HCT116 (cell line): ENCODE data around the gene CAP2.
"Not testable (repeated sequence)": the region's sequence is repeated elsewhere in the genome, so short reads cannot be mapped to it uniquely, and the experiment has no call there.

Experiments used
- CTCF ChIP-seq, 3 experiments: fragments of 200-600 bp in 1 of 3; sonication (generic) in 1 of 3; IDR thresholded peaks in 2 of 3; conservative IDR thresholded peaks in 1 of 3; 2 replicates each; pipeline ENCODE4 v1.5.1; 2012 to 2017; ENCODE audit warnings: low read depth in 2 of 3, low read length in 2 of 3, antibody characterized with exemption in 1 of 3, borderline replicate concordance in 1 of 3, control low read depth in 1 of 3, mild to moderate bottlenecking in 1 of 3, mixed read lengths in 1 of 3, mixed run types in 1 of 3, moderate library complexity in 1 of 3; ENCODE audit not compliant: insufficient read depth in 1 of 3
- EZH2 ChIP-seq: fragments of 200-600 bp; sonication (generic); IDR thresholded peaks from 2 replicates; pipeline ENCODE4 v1.6.1; 2017; ENCODE audit warnings: antibody characterized with exemption, mixed run types
- EZH2phosphoT487 ChIP-seq: fragments of 200-600 bp; IDR thresholded peaks from 2 replicates; pipeline ENCODE4 v1.6.1; 2018; ENCODE audit warnings: antibody characterized with exemption, borderline replicate concordance
- MAX ChIP-seq: IDR thresholded peaks from 2 replicates; pipeline ENCODE4 v1.6.1; 2012
- POLR2A ChIP-seq: IDR thresholded peaks from 2 replicates; pipeline ENCODE4 v1.7.0; 2011; ENCODE audit warnings: borderline replicate concordance; ENCODE audit not compliant: insufficient read depth, insufficient read length; ENCODE audit errors: extremely low read depth
- POLR2AphosphoS5 ChIP-seq: IDR thresholded peaks from 2 replicates; pipeline ENCODE4 v1.6.1; 2011; ENCODE audit warnings: mild to moderate bottlenecking, low read depth, low read length, moderate library complexity
- RAD21 ChIP-seq: IDR thresholded peaks from 2 replicates; pipeline ENCODE4 v1.6.1; 2012; ENCODE audit warnings: low read depth, mild to moderate bottlenecking
- TCF7L2 ChIP-seq: IDR thresholded peaks from 2 replicates; pipeline ENCODE4 v1.7.0; 2011; ENCODE audit warnings: borderline replicate concordance, inconsistent platforms; ENCODE audit not compliant: insufficient read depth, insufficient read length; ENCODE audit errors: extremely low read depth
- TF ChIP-seq, protein P1 (sequence below): IDR thresholded peaks from 2 replicates; pipeline ENCODE4 v1.6.1; 2012

- not testable (repeated sequence) for TF ChIP-seq POLR2A; CTCF (IDR thresholded peaks at IDR 0.05 in 2 of 3, conservative IDR thresholded peaks at IDR 0.05 in 1 of 3; ENCODE audit: borderline replicate concordance in 1 of 3, insufficient read depth in 1 of 3, low read depth in 2 of 3, low read length in 2 of 3); EZH2phosphoT487; EZH2; TCF7L2; RAD21; POLR2AphosphoS5; MAX
- TF ChIP-seq, protein P1, sequence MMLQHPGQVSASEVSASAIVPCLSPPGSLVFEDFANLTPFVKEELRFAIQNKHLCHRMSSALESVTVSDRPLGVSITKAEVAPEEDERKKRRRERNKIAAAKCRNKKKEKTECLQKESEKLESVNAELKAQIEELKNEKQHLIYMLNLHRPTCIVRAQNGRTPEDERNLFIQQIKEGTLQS = not testable (repeated sequence)
These were observed 47.4 kb downstream of the CAP2 start for GRCh38 chr6:17440811-17441210.
